Parathyroid adenoma (tissue), 2 donors: ENCODE results near the gene POMGNT2.
"Not testable (repeated sequence)": the region's sequence is repeated elsewhere in the genome, so short reads cannot be mapped to it uniquely, and the experiment has no call there.

ENCODE experiments used
- H2AFZ ChIP-seq: fragments of 300-600 bp; sonication (generic); one replicate; pipeline ENCODE4 v1.7.0; 2017; ENCODE audit warnings: antibody characterized with exemption, mild to moderate bottlenecking
- H3K27ac ChIP-seq: fragments of 300-600 bp; sonication (generic); one replicate; pipeline ENCODE4 v1.7.0; 2017
- H3K27me3 ChIP-seq: fragments of 300-600 bp; sonication (generic); one replicate; pipeline ENCODE4 v1.7.0; 2017; ENCODE audit warnings: low read length; ENCODE audit not compliant: control insufficient read depth, insufficient read depth
- H3K36me3 ChIP-seq: fragments of 300-600 bp; sonication (generic); one replicate; pipeline ENCODE4 v1.7.0; 2017; ENCODE audit warnings: low read length; ENCODE audit not compliant: control insufficient read depth, insufficient read depth
- H3K4me1 ChIP-seq: fragments of 300-600 bp; sonication (generic); one replicate; pipeline ENCODE4 v1.7.0; 2017; ENCODE audit warnings: control low read depth
- H3K4me2 ChIP-seq: fragments of 300-600 bp; sonication (generic); one replicate; pipeline ENCODE4 v1.7.0; 2017; ENCODE audit warnings: low read length
- H3K4me3 ChIP-seq: fragments of 300-600 bp; sonication (generic); one replicate; pipeline ENCODE4 v1.7.0; 2017; ENCODE audit warnings: low read depth, low read length
- H3K79me2 ChIP-seq: fragments of 300-600 bp; sonication (generic); one replicate; pipeline ENCODE4 v1.7.0; 2017; ENCODE audit warnings: control low read depth
- H3K9ac ChIP-seq: fragments of 300-600 bp; sonication (generic); one replicate; pipeline ENCODE4 v1.7.0; 2017; ENCODE audit warnings: mild to moderate bottlenecking
- H3K9me3 ChIP-seq: fragments of 300-600 bp; sonication (generic); one replicate; pipeline ENCODE4 v1.7.0; 2017; ENCODE audit warnings: low read length; ENCODE audit not compliant: control insufficient read depth
- TF ChIP-seq, protein P1 (sequence below): fragments of 300-600 bp; sonication (generic); IDR thresholded peaks from one replicate; pipeline ENCODE4 v1.7.0; 2017; ENCODE audit warnings: antibody characterized with exemption, mild to moderate bottlenecking
- donor health status: primary hyperparathyroidism.

The POMGNT2 gene

DNA sequence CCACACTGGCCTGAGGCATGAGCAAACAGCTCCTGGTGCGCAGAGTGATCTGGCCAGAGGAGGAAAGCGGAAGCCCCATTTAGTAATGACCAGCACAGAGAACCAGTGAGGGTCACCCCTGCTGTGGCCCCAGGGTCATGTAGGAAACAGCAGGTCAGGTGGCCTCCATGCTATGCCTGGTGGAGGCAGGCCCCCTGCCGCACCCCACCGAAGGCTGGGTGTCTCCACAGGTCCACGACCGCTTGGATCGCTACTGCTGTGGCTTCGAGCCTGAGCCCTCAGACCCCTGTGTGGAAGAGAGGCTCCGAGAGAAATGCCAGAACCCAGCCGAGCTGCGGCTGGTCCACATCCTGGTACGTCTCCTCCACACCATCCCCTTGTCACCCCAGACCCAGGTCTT is 52.6 kb downstream of the POMGNT2 start:
- no peaks in the 10 kb centered on the region for H3K79me2 ChIP-seq
- TF ChIP-seq, protein P1, sequence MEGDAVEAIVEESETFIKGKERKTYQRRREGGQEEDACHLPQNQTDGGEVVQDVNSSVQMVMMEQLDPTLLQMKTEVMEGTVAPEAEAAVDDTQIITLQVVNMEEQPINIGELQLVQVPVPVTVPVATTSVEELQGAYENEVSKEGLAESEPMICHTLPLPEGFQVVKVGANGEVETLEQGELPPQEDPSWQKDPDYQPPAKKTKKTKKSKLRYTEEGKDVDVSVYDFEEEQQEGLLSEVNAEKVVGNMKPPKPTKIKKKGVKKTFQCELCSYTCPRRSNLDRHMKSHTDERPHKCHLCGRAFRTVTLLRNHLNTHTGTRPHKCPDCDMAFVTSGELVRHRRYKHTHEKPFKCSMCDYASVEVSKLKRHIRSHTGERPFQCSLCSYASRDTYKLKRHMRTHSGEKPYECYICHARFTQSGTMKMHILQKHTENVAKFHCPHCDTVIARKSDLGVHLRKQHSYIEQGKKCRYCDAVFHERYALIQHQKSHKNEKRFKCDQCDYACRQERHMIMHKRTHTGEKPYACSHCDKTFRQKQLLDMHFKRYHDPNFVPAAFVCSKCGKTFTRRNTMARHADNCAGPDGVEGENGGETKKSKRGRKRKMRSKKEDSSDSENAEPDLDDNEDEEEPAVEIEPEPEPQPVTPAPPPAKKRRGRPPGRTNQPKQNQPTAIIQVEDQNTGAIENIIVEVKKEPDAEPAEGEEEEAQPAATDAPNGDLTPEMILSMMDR = no peak
- H3K27me3 ChIP-seq = no peaks in the 10 kb centered on the region
- H2AFZ ChIP-seq = no peak overlapping the region
- H3K4me1 ChIP-seq = no peaks in the 10 kb centered on the region
- H3K4me3 ChIP-seq = no peak overlapping the region
- no peak overlapping the region for H3K4me2 ChIP-seq
- no peak overlapping the region for H3K27ac ChIP-seq
- H3K9me3 ChIP-seq = no peaks in the 10 kb centered on the region
- H3K36me3 ChIP-seq = no peaks in the 10 kb centered on the region
- H3K9ac ChIP-seq = no peak overlapping the region

GRCh38 chr3:43048470-43048869 is 57.4 kb downstream of the POMGNT2 start:
- Histone ChIP-seq H3K79me2 (no peaks in the 10 kb centered on the region), H2AFZ (no peak overlapping the region), H3K4me2 (no peak overlapping the region), H3K9ac (no peak overlapping the region), H3K4me1 (no peaks in the 10 kb centered on the region), H3K36me3 (no peaks in the 10 kb centered on the region), H3K9me3 (no peaks in the 10 kb centered on the region), H3K27ac (no peak overlapping the region), H3K27me3 (no peaks in the 10 kb centered on the region), H3K4me3 (no peak overlapping the region)
- TF ChIP-seq, protein P1 = no peak

- H3K4me3 ChIP-seq = no peak overlapping the region
These were observed 59.3 kb downstream of the POMGNT2 start for GRCh38 chr3:43046583-43046982.

GRCh38 chr3:43045079-43045478 is 60.8 kb downstream of the POMGNT2 start:
- H2AFZ ChIP-seq, H3K36me3 ChIP-seq, H3K4me1 ChIP-seq, H3K27me3 ChIP-seq, H3K27ac ChIP-seq, H3K9ac ChIP-seq, H3K79me2 ChIP-seq, H3K4me3 ChIP-seq, H3K4me2 ChIP-seq, H3K9me3 ChIP-seq: not testable (repeated sequence)

More at GRCh38 chr3:43046583-43046982, 59.3 kb downstream of the POMGNT2 start:
- no peaks in the 10 kb centered on the region for H3K27me3 ChIP-seq
- H3K9me3 ChIP-seq = no peaks in the 10 kb centered on the region
- H3K79me2 ChIP-seq = no peaks in the 10 kb centered on the region
- H2AFZ ChIP-seq = no peak overlapping the region
- H3K36me3 ChIP-seq = no peaks in the 10 kb centered on the region
- H3K27ac ChIP-seq = no peak overlapping the region
- no peaks in the 10 kb centered on the region for H3K4me1 ChIP-seq
- H3K4me2 ChIP-seq = no peak overlapping the region
- TF ChIP-seq, protein P1 = no peak
- no peak overlapping the region for H3K9ac ChIP-seq

DNA sequence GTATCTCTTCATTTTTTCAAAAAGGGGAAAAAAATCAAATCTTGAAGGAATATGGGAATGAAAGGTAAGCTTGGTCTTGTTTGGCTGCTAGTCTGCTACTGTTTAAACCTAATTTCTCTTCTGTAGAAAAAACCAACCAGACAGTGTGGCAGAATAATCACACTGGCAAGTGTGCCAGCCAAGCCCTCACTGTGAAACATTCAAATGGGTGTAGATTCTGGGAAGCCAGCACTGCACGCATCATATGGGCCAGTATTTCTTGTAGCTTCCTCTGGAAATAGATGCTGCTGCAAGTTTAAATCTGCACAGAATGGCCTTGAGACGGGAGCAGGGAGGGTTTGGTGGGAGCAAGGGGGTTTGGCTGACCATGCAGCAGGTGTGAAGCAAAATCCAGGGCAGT is 62.1 kb downstream of the POMGNT2 start:
- no peak overlapping the region for H3K9ac ChIP-seq
- no peak overlapping the region for H3K27ac ChIP-seq
- H2AFZ ChIP-seq = no peak overlapping the region
- H3K9me3 ChIP-seq = no peaks in the 10 kb centered on the region
- no peaks in the 10 kb centered on the region for H3K79me2 ChIP-seq
- no peaks in the 10 kb centered on the region for H3K4me1 ChIP-seq
- H3K4me3 ChIP-seq = no peak overlapping the region
- no peaks in the 10 kb centered on the region for H3K36me3 ChIP-seq
- H3K4me2 ChIP-seq = no peak overlapping the region
- TF ChIP-seq, protein P1 = no peak
- no peaks in the 10 kb centered on the region for H3K27me3 ChIP-seq
